NCI-H2196 treated with DMSO at 0.1 percent for 48 hours (cell line): ENCODE results near the gene ABCD4.

Experiments
- DNase-seq: peaks from one replicate; lab custom pipeline; 2025; ENCODE audit not compliant: unreplicated experiment; lab: John Stamatoyannopoulos, UW

The ABCD4 gene

DNA sequence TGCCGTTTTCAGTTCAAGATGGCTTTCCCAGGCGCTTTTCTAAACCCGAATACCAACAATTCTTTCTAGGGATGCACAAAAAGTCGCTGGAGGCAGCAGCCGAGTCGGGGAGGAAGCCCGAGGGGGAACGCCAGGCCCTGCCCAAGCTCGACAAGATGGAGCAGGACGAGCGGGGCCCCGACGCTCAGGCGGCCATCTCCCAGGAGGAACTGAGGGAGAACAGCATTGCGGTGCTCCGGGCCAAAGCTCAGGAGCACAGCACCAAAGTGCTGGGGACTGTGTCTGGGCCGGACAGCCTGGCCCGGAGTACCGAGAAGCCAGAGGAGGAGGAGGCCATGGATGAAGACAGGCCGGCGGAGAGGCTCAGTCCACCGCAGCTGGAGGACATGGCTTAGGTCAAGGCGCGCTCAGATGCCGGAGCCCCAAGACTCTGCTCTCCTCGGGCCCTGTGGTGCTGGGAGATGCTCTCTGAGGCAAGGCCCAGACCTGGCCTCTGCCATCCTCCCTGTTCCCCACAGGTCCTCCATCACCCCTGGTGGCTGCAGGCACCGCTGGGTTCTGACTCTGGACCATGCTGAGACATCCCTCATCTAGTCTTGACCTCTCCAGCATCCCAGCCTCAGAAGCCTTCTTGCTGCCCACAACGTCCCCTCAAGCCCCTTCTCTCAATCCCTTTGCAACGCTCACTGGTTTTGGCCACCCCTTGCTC is 42.1 kb downstream of the ABCD4 start:
- no peak for DNase-seq

DNA sequence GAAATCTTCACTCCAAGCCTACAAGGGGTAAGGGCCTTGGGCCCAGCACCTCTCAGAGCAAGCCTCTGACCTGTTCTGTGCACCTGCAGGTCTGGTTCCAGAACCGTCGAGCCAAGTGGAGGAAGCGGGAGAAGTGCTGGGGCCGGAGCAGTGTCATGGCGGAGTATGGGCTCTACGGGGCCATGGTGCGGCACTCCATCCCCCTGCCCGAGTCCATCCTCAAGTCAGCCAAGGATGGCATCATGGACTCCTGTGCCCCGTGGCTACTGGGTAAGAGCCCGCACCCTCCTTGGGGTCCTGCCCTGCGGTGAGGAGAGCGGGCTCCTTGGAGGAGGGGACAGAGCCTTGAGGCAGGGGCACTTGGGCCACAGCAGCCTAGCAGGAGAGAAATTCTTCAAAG is 43.2 kb downstream of the ABCD4 start:
- DNase-seq: no peak

DNA sequence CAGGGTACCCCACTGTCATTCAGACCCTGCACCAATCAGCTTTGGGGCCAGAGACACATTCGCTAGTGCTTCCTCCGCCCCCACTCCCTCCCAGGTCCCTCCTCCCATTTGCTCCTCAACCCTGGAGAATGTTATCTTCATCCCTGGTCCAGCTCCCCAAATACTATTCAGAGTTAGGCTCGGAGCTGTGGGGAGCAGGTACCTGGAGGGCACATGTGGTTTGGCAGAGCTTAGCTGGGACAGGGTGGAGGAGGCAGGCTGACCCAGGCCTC is 44.0 kb downstream of the ABCD4 start:
- DNase-seq: no peak

DNA sequence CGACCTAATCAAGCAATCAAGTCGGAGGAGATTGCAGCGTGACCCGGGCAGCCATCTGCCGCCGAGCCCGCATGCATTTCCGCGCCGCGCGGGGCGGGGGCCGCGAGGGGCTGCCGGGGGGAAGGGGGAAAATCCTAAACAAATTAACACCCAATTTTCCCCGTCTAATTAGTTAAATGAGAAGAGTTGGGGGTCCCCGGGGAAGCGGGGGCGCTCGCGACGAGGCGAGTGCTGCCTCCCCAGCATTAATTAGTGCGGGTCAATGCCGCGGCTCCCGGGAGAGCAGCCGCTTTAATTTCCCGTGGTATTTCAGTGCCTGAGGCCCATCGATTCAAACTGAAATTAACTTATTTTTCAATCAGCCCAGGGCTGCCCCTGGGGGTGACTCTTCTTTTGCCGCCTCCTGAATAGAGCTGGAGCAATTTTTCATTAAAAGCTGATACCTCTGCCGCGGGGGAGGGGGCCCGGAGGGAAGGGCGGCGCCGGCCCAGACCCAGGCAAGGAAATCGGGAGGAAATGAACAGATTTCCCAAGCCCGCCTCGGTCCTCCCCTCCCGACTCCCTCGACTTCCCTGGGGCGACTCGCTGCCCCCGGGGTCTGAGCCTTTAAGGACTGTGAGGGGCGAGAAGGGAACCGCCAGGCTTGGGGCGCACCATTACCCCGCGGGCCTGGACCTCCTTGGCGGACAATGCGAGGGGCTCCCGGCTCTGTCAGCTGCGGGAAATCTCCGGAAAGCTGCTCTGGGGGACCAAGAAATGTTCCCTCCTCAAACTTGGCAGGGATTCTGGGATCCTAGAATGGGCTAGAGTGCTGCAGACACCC is 44.6 kb downstream of the ABCD4 start:
- no peak for DNase-seq

DNA sequence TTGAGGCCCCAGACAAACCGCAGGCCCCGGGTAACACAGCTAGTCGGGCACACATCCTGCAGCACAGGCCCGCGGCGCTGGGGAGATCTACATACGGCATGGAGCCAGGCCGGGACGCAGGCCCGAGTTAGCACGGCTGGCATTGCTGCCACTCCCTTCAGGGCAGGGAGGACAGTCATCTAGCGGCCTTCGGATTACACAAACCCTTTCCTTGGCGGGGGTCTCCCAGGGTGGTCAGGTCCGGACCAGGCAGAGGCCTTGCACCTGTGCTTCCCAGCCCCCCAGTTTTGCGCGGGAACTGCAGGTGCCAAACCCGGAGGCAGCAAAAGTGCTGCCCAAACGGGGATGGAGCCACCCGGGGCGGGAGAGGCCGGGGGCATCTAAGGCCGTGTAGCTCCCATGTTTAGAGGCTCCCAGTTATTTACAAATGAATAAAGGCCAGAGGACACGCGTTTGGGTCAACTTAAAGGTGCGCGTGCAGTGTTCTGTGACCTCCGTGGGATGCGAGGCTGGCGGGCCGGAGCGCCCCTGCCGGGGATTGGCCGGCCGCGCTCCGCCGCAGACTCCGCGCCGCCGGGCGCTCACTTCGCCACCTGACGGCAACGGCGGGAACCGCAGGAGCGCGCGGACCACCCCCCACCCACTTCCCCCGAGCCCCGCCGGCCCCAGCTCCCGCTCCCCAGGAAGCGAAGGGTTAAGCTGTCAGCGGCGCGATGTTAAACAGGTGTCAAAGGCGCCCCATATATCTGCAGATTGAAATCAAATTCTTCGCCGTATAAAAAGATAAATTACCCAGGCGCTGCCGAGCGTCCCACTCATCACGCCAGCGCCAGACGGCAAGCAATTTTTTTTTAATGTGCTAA is 45.4 kb downstream of the ABCD4 start:
- no peak for DNase-seq

DNA sequence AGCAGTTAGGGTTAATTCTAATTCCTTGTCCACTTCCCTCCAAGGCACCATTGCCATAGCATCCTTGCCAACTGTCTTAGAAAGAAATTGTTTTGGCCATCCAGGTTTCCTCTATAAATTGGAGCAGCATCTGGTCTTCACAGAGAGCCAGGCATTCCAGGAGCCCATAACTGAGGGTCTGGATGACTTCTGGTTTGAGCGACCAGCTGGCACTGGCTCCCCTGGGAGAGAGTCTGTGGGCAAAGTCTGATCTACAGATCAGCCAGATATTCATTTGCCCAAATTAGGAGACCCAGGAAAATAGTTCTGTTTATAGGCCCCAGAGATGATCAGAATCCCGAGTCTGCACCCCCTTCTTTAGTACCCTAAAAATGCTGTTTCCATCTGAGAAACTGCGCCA is 47.5 kb downstream of the ABCD4 start:
- no peak for DNase-seq

DNA sequence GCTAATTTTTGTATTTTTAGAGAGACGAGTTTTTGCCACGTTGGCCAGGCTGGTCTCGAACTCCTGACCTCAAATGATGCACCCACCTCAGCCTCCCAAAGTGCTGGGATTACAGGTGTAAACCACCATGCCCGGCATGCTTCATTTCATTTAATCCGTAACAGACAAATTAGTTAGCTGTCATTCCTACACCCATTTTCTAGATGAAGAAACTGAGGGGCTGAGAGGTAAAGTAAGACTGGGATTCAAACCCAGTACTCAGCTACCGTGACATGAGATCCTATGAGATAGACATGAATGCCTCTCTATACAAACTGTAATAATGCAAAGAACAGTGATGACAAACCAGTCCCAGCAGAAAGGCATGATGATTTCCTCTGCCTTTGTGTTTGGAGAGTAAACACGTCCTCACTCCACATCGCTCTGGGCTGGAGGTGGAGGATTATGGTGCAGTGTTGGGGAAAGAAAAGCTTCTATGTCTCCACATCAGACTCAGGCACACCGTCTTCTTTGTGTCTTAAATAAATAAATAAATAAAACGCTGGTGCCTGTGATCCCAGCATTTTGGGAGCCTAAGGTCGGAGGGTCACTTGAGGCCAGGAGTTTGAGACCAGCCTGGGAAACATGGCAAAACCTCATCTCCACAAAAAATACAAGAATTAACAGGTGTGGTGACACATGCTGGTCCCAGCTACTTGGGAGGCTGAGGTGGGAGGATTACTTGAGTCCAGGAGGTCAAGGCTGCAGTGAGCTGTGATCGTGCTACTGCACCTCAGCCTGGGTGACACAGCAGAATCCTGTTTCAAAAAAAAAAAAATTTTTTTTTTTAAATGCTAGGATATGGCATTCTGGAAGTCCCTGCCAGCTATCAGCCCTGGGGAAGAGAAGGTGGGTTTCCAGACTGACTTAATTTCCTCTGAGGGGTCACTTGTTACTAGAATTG is 53.0 kb downstream of the ABCD4 start:
- DNase-seq: no peak

DNA sequence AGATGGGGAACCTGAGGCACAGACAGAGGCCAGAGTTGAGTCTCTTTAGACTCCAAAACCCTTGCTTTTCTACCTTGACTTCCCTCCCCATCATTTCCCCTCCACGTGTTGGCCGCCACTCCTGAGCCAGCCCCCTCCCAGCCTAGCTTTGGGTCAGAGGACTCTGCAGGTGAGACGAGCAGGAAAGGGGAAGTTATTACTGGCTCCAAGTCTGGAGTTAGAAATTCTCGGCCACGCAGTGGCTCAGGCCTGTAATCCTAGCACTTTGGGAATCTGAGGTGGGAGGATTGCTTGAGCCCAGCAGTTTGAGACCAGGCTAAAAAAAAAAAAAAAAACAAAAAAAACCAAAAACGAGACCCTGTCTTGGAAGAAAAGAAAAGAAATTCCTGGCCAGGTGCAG is 54.7 kb downstream of the ABCD4 start:
- DNase-seq: no peak

DNA sequence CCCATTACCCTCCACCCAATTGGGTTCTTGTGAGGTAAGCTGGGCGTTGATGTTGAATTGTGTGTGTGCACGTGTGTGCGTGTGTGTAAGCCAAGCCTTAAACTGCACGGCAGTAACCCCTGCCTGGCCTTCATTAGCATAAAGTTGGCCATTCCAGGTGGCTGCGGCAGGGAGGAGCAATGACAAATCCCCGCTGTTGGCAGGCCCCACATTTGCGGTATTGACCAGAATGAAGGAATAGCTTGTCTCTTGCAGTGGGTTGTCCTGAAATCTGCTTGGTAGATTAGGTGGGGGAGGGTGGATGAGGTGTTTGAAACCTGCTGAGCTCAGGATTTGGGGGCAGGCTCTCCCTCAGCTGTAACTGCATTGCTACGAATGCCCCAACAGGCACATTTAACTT is 56.2 kb downstream of the ABCD4 start:
- DNase-seq: no peak

DNA sequence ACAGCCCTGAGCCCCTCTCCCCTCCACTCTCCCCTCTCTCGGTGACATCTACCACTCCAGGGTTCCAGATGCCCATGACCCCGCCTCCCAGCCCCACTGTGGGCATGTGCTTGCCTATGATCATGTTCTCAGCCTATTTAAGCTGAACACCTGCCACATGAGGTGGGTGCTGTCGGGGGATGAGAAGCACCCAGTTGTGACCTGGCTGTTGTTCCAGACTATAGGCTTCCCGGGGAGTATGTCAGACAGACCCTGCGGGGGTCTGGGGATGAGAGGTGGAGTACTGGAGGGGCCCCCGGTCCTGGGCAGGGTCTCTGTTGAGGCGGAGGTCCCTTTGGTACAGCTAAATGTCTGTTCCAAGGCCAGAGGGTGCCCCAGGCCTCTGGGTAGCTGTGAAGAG is 57.4 kb downstream of the ABCD4 start:
- DNase-seq: no peak

DNA sequence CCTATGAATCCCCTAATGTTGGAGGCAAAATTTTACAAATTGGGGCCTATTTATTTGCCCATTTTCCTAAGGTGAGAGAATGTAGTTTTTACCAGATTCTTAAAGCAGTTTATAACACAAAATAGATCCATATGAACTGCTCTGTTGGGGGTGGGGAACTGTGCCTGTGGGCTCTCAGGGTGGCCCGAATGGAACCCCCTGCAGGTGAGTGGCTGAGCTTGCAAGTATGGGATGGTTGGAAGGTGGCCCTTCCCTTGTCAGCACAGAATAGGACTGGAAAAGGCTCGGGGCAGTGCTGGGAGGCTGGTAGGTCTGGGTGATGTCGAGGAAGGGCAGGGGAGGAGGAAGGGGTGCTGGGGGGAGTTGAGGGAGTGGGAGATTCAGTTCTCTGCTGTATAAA is 58.6 kb downstream of the ABCD4 start:
- no peak for DNase-seq

DNA sequence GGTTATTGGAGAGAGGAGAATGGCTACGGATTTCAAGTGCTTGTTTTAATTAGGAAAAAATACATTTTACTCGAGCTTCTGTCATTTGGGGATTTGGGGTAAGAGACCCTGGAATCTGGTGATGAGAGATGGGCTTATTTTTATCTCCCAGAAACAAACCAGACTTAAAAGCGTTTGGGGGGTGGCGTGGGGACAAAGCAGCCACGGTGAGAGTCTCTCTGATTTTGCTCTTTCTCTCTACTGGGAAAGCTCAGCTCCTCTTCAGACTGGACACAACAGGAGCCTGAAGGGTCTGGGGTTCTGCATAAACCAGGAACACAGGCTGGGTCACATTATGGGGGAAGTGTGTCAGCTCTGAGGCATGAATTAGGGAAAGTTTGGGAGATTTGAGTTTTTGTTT is 59.7 kb downstream of the ABCD4 start:
- no peak for DNase-seq

DNA sequence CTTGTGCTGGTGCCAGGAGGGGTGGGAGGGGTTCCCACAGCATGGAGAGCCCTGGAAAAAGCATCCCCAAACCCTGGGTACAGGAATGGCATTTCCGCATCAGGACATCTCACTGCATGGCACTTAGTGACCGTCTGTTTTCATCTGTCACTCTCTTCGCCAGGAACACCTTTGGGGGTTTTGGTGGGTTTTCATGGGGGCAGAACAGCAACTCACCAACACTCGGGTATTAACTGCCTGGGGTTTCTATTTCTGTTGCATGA is 60.0 kb downstream of the ABCD4 start:
- no peak for DNase-seq

DNA sequence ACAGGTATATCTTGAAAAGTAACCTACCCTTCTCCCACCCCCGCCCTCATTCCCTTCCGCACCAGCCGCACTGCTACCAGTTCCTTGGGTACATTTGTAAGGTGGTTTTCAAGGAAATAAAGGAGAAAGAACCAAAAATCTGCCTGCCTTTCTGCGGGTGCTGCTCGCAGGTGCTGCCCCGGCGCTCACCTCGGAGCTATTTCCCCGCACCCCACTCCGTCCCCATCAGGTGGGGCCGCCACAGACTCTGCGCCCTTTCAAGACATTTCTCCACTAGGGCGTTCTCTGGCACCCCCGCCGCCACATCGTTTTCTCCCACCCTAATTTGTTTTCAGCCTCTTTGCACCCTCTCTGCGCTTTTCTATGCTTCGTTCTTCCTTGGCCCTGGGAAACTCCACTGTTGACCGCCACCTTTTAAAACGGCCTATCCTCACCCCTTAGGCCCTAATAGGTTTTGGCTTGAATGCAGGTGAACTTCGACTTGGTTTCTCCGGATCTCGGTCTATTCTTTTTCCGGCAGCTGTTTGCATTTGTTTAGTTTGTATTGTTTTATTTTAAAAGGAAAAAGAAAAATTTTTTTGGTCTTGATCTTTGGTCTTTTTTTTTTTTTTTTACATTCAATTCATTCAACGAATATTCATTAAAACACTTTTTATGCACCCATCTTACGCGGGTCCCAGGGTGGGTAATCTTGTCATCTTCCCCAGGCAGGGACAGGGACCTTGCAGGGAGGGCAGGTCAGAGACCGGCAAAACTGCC is 60.5 kb downstream of the ABCD4 start:
- DNase-seq: no peak

DNA sequence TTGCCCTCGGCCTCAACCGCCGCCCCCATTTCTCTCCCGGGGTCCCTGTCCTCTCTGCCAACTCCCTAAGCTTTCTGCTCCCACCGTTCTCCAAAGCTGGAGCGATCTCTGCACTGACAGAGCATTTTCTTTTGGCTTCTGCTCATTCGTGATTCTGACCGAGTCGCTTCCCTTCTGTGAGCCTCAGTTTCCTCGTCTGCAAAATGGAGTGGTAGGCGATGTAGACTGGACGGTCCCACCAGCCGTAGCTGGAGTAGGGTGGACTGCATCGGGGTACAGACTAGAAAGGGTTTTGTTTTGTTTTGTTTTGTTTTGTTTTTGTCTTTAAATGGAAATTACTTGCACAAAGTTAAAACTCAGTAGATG is 61.1 kb downstream of the ABCD4 start:
- DNase-seq: no peak

DNA sequence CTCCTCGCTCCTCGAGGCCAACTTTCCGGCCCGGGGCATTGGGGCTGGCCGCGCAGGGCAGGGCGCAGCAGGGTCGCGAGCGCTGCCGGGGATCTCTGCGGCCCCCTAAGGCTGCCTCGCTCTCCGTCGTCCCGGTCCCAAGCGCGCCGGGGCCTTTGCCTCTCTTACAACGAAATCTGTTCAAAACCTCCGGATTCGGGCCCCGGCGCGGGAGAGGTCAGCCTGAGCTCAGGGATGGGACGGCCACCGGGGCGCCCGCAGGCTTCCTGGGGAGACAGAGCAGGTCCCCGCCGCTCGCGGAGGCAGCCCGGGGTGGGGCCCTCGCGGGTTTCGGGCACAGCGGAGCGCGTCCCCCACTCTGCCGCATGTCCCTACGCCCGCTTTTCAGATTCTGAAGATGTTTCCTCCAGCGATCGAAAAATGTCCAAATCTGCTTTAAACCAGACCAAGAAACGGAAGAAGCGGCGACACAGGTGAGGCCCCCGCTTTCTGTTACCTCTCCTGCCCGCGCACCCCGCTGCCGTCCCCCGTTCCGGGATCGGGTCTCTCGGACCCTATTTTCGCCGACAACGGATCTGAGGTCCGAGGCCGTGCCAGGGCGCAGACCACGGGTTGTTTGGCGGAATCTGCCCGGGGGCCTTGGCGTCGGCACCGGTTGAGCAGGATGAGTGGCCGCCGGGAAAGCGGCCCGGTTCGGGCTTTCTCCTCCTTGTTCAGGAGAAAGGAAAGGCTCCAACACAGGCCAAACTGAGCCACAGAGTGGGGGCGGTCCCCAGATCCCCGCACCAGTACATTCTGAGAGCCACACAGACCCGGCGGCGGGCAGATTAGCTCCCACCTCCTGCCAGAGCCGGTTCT is 61.7 kb downstream of the ABCD4 start:
- no peak for DNase-seq

DNA sequence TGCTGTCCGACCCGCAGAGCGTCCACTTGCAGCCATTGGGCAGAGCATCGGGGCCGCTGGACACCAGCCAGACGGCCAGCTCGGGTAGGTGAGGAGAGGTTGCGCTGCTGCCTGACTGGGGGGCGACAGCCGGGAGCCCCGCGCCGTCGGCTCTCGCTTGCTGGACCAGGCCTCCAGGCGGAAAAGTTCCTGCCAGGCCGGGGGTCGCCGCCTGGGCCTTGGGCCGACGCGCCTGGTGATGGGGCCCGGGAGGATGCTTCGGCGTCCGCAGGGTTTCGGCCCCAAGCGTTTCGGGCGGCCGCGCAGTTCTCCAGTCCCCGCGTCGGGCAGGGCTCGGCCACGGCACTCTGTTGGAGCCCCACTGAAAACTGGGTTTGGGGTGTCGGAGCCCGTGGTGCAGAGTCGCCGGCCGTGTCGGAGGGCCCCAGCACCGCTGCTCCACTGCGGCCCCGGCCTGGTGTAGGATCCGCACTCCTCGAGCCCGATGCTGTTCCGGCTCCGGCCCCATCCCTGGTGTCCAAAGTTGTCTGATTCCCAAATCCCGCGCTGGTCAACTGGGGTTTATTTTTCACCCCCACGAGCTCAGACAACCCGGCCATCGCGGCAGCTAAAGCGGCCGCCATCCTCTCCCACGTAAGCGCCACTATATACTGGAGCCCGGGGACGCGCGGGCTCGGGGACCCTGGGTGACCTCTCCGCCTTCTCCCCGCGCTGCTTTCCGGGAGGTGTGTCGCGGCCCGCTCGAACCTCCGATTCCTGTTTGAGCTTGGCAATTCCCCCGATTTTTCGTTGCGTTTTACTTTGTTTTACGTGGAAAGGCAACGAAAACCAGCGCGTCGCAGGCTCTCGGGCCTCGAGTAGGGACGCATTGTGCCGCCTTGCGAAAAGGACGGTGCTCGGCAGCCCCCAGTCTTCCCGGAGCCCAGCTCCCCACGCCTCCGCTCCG is 62.6 kb downstream of the ABCD4 start:
- no peak for DNase-seq
